RPMI7951 (cell line): ENCODE results near the gene CEMP1. TPM values are rescaled to one million over a fixed set of nuclear protein-coding genes. Genes with fewer than 3 reads are reported as not detected.
A peak's percentile ranks its signal among the peaks of the same experiment; 100 is the strongest.

Source experiments
- DNase-seq: peaks from one replicate; pipeline ENCODE4 v3.0.0-alpha.2; 2012; ENCODE audit warnings: low read depth
- total RNA-seq: library from RNA; depleted of rRNA; stranded (reverse); fragments of >200 nt; shearing (Covaris generic); gene quantifications from 2 replicates; pipeline ENCODE4 v1.2.3, GENCODE V29; 2014

Gene CEMP1
- total RNA-seq, 1 experiment from 2014 or later, result not detected

- DNase-seq, result no peak
These were observed 29.0 kb downstream of the CEMP1 start for GRCh38 chr16:2501946-2502895.

GRCh38 chr16:2500918-2501750 is 30.1 kb downstream of the CEMP1 start:
- DNase-seq, result peak; percentile 57

- no peak for DNase-seq
These were observed 30.7 kb downstream of the CEMP1 start for GRCh38 chr16:2500430-2500917.

- DNase-seq, result no peak
These were observed 31.2 kb downstream of the CEMP1 start for GRCh38 chr16:2499890-2500429.

- no peak for DNase-seq
These were observed 31.8 kb downstream of the CEMP1 start for GRCh38 chr16:2499454-2499853.

GRCh38 chr16:2498531-2499253 is 32.5 kb downstream of the CEMP1 start:
- no peak for DNase-seq

GRCh38 chr16:2497695-2498484 is 33.3 kb downstream of the CEMP1 start:
- no peak for DNase-seq

GRCh38 chr16:2497116-2497630 is 34.0 kb downstream of the CEMP1 start:
- DNase-seq, result no peak

- DNase-seq, result no peak
These were observed 34.7 kb downstream of the CEMP1 start for GRCh38 chr16:2496223-2497115.

GRCh38 chr16:2495041-2495440 is 36.2 kb downstream of the CEMP1 start:
- no peak for DNase-seq

- no peak for DNase-seq
These were observed 36.6 kb downstream of the CEMP1 start for GRCh38 chr16:2494616-2495015.

- no peak for DNase-seq
These were observed 37.6 kb downstream of the CEMP1 start for GRCh38 chr16:2493605-2494004.

- DNase-seq, result no peak
These were observed 38.9 kb downstream of the CEMP1 start for GRCh38 chr16:2492292-2492691.

- no peak for DNase-seq
These were observed 40.8 kb downstream of the CEMP1 start for GRCh38 chr16:2490190-2491105.

GRCh38 chr16:2489581-2489980 is 41.6 kb downstream of the CEMP1 start:
- DNase-seq, result no peak

- DNase-seq, result no peak
These were observed 43.2 kb downstream of the CEMP1 start for GRCh38 chr16:2487903-2488531.

- DNase-seq, result no peak
These were observed 43.7 kb downstream of the CEMP1 start for GRCh38 chr16:2487517-2487842.
